NCI-H510A treated with DMSO at 0.1 percent for 48 hours (cell line): ENCODE measurements around the gene MMP3.

Experiments used
- DNase-seq: peaks from one replicate; lab custom pipeline; 2025; lab: John Stamatoyannopoulos, UW

MMP3 gene

GRCh38 chr11:102788334-102788995 lies 54.9 kb downstream of the MMP3 start:
- no peak for DNase-seq
